Stimulated activated CD8-positive, alpha-beta memory T cell treated with anti-CD3 and anti-CD28 coated beads, Interleukin-12 subunit alpha, Interleukin-12 subunit beta, amount 100 ng/mL, for 4 hours (primary cell): Measurements from ENCODE around the gene TMEM92.
"Not testable (repeated sequence)": the region's sequence is repeated elsewhere in the genome, so short reads cannot be mapped to it uniquely, and the experiment has no call there.

Source experiments
- DNase-seq: peaks from one replicate; pipeline ENCODE4 v3.0.0-alpha.2; 2020; ENCODE audit warnings: low read depth

TMEM92 gene

GRCh38 chr17:50262001-50262794, 12.1 kb upstream of the TMEM92 start:
- DNase-seq = no peak

- no peak for DNase-seq
Observed at GRCh38 chr17:50263331-50264262, 10.7 kb upstream of the TMEM92 start.

GRCh38 chr17:50264263-50265113, 9.8 kb upstream of the TMEM92 start:
- DNase-seq = no peak

GRCh38 chr17:50265212-50265611, 9.1 kb upstream of the TMEM92 start:
- DNase-seq = no peak

- DNase-seq = no peak
Observed at GRCh38 chr17:50265690-50266315, 8.5 kb upstream of the TMEM92 start.

GRCh38 chr17:50266384-50267073, 7.7 kb upstream of the TMEM92 start:
- no peak for DNase-seq

GRCh38 chr17:50267074-50267841, 7.0 kb upstream of the TMEM92 start:
- no peak for DNase-seq

- DNase-seq = no peak
Observed at GRCh38 chr17:50268026-50268425, 6.2 kb upstream of the TMEM92 start.

- no peak for DNase-seq
Observed at GRCh38 chr17:50268743-50269275, 5.5 kb upstream of the TMEM92 start.

GRCh38 chr17:50269477-50270434, 4.5 kb upstream of the TMEM92 start:
- no peak for DNase-seq

- no peak for DNase-seq
Observed at GRCh38 chr17:50270435-50271362, 3.6 kb upstream of the TMEM92 start.

GRCh38 chr17:50271363-50271750, 2.9 kb upstream of the TMEM92 start:
- not testable (repeated sequence) for DNase-seq

- no peak for DNase-seq
Observed at GRCh38 chr17:50272246-50272645, 2.0 kb upstream of the TMEM92 start.

- peak; percentile 28 for DNase-seq
Observed at GRCh38 chr17:50272711-50273653, 1.3 kb upstream of the TMEM92 start.

- no peak for DNase-seq
Observed at GRCh38 chr17:50273654-50274040, 619 bp upstream of the TMEM92 start.

- no peak for DNase-seq
Observed at GRCh38 chr17:50274897-50275221, 593 bp downstream of the TMEM92 start.

- no peak for DNase-seq
Observed at GRCh38 chr17:50275279-50275678, 1.0 kb downstream of the TMEM92 start.
